Activated T-cell treated with anti-CD3 and anti-CD28 coated beads, Interleukin-2, amount 50 U/mL, for 48 hours (primary cell): ENCODE results near the gene SGSH.
A peak's percentile ranks its signal among the peaks of the same experiment; 100 is the strongest.

ENCODE experiments used
- DNase-seq, 2 experiments: peaks; one replicate each; pipeline ENCODE4 v3.0.0-alpha.2; 2020

The SGSH gene

DNA sequence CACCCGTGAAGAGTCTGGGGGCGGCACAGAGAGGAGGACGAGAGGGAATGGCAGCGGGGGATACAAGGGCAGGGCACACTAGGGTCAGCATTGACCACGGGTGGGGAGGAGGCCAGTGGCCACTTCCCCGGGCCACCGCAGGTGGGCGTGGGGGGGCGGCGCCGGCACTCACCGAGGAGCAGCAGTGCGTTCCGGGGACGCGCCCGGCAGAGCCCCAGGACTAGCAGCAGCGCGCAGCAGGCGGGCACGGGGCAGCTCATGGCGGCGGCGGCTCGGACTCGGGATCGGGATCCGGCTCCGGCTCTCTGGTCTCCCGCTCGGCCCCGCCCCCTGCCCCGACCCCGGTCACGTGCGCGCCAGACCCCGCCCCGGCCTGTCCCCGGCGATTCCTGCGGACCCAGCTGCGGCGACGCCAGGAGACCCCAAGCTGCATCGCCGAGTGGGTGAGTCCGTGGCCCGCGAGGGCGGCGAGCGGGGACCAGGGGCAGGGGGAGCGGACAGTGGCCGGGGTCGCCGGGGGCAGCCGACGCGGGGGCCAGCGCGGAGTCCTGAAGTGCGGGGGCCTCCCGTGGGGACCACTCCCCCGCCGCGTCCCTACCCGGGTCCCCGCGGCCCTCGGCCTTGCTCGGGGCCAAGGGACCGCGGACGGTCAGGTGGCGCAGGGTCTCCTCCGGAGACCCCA lies at the start of gene SGSH, which contains the start of gene SLC26A11:
TSS of gene SGSH (minus strand) at position 280 of the 682 bp plus-strand sequence. CDS start at position 260, 20 bp downstream.
TSS of gene SLC26A11 (plus strand) at position 374 of the 682 bp plus-strand sequence. CDS start 1,134 bp downstream, outside the sequence.
- DNase-seq, result peak; percentile 73 to 80

DNA sequence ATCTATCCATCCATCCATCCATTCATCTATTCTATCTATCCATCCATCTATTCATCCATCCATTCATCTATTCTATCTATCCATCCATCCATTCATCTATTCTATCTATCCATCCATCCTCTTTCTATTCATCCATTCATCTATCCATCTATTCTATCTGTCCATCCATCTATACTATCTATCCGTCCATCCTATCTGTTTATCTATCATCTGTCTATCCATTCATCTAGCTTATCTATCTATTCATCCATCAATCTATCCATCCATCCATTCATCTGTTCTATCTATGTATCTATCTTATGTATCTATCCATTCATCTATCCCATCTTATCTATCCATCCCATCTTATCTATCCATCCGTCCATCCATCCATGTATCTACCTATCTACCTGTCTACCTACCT lies 49.3 kb upstream of the SGSH start:
- DNase-seq, result no peak

DNA sequence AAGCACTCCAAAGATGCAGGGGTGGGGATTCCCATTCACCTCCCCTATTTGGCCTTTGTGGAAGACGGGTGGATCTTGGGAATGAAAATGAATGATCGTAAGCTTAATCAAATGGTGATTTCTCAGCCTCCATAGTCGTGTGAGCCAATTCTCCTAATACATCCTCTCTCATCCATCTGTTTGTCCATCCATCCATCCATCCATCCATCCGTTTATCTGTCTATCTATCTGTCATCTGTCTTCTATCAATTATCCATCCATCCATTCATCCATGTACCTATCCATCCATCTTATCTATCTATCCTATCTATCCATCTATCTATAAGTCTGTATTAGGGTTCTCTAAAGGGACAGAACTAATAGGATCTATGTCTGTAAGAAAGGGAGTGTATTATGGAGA lies 48.3 kb upstream of the SGSH start:
- no peak for DNase-seq

DNA sequence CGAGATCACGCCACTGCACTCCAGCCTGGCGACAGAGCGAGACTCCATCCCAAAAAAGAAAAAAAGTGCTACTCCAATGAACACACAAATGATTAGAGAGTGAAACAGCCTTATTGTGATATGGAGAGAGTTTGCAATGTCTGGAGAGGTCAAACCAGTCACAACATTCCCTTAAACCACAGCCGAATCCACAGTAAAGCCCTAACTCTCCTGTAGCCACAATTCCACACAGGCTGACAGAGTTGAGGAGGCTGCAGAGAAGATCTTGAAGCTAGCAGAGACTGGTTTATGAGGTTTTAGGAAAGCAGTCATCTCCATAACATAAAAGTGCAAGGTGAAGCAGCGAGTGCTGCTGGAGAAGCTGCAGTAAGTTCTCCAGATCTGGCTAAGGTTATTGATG lies 47.3 kb upstream of the SGSH start:
- no peak for DNase-seq

DNA sequence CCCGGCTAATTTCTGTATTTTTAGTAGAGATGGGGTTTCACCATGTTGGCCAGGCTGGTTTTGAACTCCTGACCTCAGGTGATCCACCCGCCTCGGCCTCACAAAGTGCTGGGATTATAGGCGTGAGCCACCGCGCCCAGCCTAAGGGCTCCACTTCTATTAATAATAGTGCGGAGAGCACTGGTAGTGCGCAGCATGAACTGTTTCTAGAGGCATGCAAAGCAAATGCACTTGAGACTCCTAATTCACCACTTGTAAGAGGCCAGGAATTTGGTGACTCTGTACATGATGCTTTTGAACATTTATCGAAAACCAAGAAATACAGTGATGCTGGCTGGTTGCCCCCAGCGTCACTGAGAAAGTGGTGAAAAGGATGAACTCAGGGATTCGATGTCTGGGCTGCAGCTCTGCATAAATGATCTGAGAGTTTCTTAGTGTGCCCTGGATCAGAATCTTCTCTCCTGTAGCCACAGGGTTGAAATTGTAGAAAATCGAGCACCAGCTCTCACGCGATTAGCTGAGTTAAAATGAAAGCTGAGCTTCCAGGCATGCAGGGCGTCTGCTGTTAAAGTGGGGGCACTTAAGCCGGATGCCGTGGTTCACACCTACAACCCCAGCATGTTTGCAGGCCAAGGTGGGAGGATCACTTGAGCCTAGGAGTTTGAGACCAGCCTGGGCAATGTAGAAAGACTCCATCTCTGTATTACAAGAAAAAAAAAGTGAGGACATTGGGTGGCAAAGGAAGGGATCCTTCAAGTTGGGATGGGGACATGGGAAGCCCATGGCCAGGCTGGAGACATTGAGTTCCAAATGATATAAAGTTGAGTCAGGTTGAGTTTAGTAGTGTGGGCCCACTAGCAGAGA lies 45.3 kb upstream of the SGSH start:
- peak; percentile 78 to 82 for DNase-seq

DNA sequence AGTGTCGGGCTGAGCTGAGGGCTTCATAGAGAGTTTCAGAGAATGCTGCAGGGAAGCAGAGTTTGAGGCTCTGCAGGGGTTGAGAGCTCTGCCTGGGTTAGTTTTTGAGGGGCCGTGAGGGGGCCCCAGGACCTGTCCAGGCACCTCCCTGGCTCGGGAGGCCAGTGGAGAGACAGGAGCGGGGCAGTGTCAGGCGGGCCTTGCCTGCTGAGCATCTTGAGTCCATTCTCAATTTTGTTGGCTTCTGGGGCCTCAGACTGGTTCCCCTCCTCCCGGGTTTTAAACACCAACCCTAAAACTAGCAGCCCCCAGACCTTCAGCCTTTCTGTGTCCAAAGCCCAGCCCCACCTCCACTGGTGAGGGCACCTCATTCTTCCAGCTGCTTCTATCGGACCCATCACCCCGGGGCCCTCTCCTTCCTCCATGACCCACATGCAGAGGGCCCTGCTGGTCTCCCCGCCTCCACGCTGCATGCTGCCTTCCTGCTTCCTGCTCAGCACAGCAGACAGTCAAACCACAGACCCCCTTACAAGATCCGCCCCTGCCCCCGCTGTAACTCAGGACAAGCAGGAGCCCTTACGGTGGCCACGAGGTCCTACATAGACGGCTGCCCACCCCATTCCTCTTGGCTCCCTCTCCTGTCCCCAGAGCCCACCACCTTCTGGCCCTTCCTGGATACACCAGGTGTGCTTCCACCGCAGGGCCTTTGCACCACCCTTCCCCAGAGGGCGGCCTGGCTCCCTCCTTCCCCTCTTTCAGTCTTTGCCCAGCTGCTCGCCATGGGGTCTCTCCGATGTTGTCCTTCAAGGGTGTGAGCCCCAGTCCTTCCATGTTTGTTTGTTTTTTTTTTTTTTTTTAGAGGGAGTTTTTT lies 44.3 kb upstream of the SGSH start:
- peak; percentile 74 to 78 for DNase-seq

DNA sequence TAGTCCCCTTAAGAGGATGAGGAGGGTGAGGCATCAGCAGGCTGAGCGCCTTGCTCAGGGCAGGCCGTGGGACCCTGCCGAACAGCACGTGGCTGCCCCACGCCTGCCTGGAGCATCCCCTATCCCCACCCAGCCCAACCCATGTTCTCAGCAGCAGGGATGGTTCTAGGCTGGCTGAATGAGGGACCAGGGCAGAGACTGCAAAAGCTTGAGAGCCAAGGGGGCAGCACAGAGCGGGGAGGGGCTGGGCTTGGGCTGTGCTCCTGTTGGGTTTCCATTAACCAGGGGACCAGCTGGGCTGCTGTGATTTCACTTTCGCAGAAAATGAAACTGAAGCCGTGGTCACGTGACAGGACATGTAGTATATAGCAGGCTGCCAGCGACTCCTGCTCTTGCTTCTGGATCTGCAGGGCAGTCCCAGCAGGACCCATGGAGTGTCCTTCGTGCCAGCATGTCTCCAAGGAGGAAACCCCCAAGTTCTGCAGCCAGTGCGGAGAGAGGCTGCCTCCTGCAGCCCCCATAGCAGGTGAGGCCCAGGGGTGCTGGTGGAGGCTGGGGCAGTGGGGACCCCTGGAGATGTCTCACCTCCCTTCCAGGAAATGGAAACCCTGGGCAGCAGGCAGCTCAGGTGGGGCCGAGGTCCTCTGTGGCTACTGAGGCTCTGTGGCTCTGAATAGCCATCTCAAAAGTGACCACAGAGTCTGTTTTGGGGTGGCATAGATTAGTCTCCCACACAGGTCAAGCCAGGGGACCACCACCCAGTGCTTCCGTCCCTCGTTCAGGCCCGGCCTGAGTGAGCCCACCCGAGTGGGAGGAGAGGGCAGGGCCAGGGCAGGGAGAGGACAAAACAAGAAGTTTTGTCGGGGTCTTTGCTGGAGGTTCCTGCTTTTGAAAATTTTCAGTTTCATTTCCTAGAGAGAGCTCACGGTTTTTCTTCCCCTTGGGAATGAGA lies 43.4 kb upstream of the SGSH start:
- peak; percentile 90 to 93 for DNase-seq

DNA sequence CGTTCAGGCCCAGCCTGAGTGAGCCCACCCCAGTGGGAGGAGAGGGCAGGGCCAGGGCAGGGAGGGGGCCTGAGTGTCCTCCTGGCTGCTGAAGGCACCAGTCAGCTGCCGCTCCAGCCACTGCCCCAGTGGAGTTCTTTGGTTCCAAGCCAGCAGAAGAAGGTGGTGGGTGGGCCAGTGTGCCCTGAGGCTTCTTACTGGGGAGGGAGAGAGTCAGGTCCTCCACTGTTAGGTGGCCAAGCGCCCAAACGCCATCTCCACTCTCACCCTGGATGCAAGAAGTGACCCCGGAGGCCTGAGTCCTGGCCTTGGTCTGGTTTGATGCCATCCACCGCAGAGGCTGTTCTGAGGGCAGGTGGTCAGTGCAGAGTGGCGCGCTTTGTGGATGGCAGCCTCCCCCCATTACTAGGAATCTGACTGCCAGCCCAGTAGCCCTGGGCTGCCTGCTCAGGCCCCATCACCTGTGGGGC lies 42.7 kb upstream of the SGSH start:
- no peak for DNase-seq

DNA sequence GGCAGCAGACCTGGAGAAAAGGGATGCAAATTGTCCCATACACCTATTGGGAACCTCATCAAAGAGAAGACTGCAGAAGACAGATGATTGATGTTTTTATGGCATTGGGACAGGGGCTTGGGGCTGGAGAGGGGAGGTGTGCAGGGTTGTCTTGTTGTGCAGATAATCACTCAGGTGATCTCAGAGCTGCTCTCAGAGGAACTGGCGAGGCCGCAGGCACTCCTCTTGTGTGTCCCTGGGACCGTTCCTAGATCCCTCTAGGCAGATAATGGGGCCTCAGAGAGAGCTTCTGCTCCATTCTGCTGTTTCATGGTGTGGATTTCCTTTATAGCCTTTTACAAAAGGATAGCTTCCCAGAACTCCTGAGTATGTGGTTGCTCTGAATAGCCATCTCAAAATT lies 42.2 kb upstream of the SGSH start:
- DNase-seq, result no peak

DNA sequence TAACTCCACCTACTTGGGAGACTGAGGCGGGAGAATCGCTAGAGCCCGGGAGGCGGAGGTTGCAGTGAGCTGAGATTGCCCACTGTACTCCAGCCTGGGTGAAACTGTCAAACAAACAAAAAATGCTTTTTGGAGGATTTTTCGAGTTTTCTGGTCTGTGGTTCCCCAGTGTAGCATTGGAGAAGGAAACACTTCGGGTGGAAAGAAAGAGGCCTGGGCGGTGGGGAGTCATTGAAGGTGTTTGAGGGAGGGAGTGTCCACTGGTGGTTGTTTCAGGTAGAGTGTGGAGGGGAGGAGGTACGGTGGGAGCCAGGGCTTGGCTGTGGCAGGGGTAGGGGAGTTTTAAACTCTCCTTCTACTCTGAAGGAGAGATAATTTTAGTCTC lies 41.8 kb upstream of the SGSH start:
- DNase-seq, result no peak

DNA sequence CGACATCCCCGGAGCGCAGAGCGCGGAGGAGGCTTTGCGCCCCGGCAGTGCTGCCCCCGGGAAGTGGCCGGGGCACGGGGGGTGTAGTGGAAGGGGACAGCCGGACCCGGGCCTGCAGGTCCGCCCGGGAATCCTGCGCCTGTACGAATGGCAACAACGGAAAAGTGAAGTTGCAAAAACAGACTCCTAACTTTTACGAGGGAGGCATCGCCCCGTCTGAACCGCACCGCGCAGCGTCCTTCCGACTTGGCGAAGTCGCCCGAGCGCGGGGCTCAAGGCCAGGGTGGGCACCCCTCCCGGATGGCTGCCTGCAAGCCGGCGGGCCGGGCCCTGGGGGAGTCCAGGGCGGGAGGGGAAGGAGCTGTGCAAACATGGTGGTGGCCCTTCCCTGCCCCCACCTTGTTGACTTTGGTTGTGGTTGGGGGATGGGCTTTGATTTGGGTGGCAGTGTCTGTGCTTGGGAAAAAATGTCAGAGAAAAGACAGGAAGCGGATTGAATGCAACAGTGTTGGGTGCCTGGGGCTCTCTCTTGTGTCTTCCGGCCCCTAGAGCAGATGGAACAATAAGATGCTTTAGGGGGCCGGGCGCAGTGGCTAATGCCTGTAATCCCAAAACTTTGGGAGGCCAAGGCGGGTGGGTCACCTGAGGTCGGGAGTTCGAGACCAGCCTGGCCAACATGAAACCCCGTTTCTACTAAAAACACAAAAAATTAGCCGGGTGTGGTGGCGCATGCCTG lies 41.2 kb upstream of the SGSH start:
- peak; percentile 77 to 78 for DNase-seq

DNA sequence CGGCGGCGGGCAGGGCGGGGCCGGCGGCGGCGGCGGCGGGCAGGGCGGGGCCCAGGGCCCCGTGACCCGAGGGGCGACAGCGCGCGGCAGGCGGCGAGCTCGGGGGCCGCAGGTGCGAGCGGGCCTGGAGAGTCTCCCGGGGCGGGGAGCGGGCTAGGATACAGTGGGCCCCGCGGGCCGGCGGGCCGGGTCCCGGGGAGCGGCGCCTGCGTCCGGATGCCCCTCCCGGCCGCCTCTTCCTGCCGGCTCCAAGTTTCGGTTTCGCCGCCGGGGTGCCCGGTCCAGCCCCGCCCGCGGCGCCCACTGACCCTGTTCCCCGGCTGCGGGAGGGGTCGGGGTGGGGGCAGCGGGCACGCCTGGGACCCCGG lies 40.6 kb upstream of the SGSH start, which contains the start of gene RNF213:
TSS of gene RNF213 (plus strand) at position 62 of the 368 bp plus-strand sequence. CDS start 2,830 bp downstream, outside the sequence.
- DNase-seq, result peak; percentile 53 to 67

DNA sequence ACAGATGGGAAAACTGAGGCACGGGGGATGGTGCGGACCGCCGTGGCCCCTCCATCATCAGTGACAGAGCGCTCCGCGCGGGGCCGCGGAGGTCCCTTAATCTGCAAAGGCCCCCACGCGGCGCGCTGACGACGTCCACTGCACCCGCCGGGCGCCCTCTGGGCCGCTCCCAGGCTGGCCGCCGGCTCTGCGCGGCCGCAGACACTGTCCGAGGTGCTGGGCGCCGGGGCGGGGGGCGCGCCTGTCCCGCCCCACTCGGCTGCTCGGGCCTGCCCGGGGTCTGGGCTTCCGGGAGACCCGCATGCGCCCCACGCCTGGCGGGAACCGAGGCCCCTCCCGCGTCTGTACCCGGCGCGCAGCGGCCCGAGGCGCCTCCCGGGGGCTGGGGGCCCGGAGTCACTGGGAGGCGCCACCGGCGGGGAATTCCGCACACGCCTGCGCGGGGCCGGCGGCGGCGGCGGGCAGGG lies 40.0 kb upstream of the SGSH start:
- peak; percentile 81 to 86 for DNase-seq

DNA sequence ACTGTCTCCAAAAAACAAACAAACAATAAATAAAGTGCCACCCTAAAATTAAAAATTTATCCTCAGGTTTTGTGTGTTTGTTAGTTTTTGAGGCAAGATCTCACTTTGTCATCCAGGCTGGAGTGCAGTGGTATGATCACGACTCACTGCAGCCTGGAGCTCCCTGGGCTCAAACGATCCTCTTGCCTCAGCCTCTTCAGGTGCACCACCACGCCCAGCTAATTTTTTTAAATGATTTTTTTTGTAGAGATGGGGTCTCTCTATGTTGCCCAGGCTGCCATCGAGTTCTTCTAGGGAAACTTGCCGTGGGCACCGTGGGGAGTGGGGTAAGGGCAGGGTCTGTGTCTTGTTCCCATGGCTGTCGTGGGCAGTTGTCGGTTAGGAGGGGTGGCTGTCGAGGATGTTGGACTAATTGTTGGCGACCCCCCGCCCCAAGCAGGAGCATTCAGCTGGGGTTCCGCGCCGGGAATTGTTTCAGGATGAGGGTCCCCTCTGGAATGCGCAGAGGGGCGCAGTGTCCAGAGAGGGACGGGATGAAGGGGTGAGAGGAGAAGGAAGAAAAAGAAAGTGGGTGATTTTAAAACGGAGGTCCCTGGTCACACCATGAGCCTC lies 39.4 kb upstream of the SGSH start:
- DNase-seq, result peak; percentile 48 to 54

DNA sequence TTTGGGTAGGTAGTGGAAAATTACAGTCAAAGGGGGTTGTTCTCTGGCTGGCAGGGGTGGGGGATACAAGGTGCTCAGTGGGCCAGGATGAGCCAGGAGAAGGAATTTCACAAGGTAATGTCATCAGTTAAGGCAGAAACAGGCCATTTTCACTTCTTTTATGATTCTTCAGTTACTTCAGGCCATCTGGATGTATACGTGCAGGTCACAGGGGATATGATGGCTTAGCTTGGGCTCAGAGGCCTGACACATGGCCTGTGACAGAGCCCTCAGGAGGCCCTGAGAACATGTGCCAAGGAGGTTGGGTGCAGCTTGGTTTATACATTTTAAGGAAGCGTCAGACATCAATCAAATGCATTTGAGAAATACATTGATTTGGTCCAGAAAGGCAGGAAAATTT lies 38.2 kb upstream of the SGSH start:
- peak; percentile 53 to 61 for DNase-seq

DNA sequence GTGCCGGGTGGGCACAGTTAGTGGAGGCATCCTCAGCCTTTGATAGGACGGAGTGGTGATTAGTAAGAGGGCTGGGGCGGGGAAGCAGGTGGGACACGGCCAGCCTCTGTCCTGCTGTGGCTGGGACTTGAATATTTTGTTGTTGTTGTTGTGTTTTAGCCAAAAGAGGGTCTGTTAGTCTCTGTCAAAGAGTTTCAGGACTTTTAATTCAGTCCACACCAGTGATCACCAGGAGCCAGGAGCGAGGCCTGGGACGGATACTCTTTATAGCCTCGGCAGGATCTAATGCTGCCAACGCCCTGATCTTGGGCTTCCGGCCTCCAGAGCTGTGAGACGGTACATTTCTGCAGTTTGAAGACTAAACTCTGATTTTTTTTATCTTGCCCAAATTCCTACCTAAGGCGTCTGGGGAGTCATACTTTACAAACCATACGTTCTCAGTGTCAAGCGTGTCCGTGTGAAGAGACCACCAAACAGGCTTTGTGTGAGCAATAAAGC lies 37.6 kb upstream of the SGSH start:
- DNase-seq, result peak in 1 of 2 experiments; percentile 34

DNA sequence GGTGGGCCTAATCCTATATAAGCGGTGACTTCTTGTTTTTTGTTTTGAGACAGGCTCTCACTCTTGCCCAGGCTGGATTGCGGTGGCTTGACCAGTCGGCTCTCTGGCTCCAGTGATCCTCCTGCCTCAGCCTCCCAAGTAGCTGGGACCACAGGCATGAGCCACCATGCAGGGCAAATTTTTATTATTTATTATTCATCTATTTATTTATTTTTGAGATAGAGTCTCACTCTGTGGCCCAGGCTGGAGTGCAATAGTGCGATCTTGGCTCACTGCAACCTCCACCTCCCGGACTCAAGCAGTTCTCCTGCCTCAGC lies 35.9 kb upstream of the SGSH start:
- no peak for DNase-seq

DNA sequence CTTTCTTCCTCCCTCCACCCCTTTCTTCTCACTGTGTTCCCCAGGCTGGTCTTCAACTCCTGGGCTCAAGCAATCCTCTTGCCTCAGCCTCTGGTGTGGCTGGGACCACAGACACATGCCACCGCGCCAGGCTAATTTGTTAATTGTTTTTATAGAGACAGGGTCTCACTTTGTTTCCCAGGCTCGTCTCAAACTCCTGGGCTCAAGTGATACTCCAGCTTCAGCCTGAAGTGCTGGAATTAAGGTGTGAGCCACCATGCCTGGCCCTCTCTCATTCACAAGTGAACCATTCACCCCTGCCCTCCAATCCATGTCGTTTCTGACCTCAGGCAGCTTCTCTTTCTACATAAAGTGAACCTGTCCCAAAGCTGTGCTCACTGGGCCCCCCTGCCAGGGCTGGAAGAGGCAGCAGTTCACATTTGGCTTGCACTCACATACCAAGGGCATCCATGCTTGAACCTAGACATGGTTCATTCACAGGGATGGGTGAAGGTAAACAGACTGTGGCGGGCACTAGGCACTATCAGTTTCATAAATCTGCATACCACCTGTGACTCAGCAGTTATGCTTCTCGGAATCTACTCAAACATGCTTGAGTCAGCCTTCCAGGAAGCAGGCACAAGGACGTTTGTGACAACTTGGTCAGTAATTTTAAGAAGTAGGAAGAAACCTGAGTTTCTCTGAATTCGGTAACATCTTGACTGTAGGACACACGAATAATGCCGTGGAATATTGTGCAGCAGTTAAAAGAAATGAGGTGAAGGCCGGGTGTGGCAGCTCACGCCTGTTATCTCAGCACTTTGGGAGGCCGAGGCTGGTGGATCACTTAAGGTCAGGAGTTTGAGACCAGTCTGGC lies 34.5 kb upstream of the SGSH start:
- DNase-seq, result peak; percentile 77 to 80
